ENCODE data around the gene CLMP.

- TF ChIP-seq TEAD4 (IDR thresholded peaks at IDR 0.05) (no peak), EGR1 (IDR thresholded peaks at IDR 0.05) (no peak), TCF12 (IDR thresholded peaks at IDR 0.05; ENCODE audit: low read depth) (no peak), FOXM1 (IDR thresholded peaks at IDR 0.05; ENCODE audit: borderline replicate concordance, low read depth) (no peak), YY1 (IDR thresholded peaks at IDR 0.05; ENCODE audit: low read depth) (no peak)
Measured at GRCh38 chr11:123190518-123190917, 4.5 kb downstream of the CLMP start.
